Trophoblast cell (in vitro differentiated cells and primary cell): ENCODE data around the gene AHDC1.
A peak's percentile ranks its signal among the peaks of the same experiment; 100 is the strongest.

Experiments used
- DNase-seq, 2 donors: peaks; one replicate each; pipeline ENCODE4 v3.0.0-alpha.2; 2016
- H2AFZ ChIP-seq: 2 replicates; pipeline ENCODE4 v1.6.1; 2013; ENCODE audit warnings: low read length, moderate library complexity, mild to moderate bottlenecking; ENCODE audit not compliant: insufficient read depth, poor library complexity
- H2AK5ac ChIP-seq: 2 replicates; pipeline ENCODE4 v1.6.1; 2013; ENCODE audit warnings: mild to moderate bottlenecking, low read length
- H2BK120ac ChIP-seq: 2 replicates; pipeline ENCODE4 v1.6.1; 2013; ENCODE audit warnings: low read length, mild to moderate bottlenecking, moderate library complexity; ENCODE audit not compliant: insufficient read depth, poor library complexity
- H2BK12ac ChIP-seq: 2 replicates; pipeline ENCODE4 v1.6.1; 2013; ENCODE audit warnings: mild to moderate bottlenecking, low read length, moderate library complexity
- H2BK5ac ChIP-seq: 2 replicates; pipeline ENCODE4 v1.6.1; 2013; ENCODE audit warnings: low read length, low read depth, moderate library complexity, mild to moderate bottlenecking; ENCODE audit not compliant: poor library complexity
- H3K14ac ChIP-seq: 2 replicates; pipeline ENCODE4 v1.6.1; 2013; ENCODE audit warnings: mild to moderate bottlenecking, low read length
- H3K18ac ChIP-seq: 2 replicates; pipeline ENCODE4 v1.6.1; 2013; ENCODE audit warnings: mild to moderate bottlenecking, low read length
- H3K23ac ChIP-seq: 2 replicates; pipeline ENCODE4 v1.6.1; 2013; ENCODE audit warnings: low read length
- H3K27ac ChIP-seq: 2 replicates; pipeline ENCODE4 v1.5.1; 2013; ENCODE audit warnings: low read depth, mild to moderate bottlenecking, inconsistent platforms, low read length, moderate library complexity
- H3K27me3 ChIP-seq: 2 replicates; pipeline ENCODE4 v1.6.1; 2013; ENCODE audit warnings: inconsistent platforms, mild to moderate bottlenecking, low read length, moderate library complexity; ENCODE audit not compliant: insufficient read depth
- H3K36me3 ChIP-seq, 2 experiments: 1 replicate in 1 of 2; 2 replicates in 1 of 2; pipeline ENCODE4 v1.6.1; 2013; ENCODE audit warnings: low read length in 2 of 2, mild to moderate bottlenecking in 2 of 2, moderate library complexity in 1 of 2; ENCODE audit not compliant: insufficient read depth in 2 of 2, control insufficient read depth in 1 of 2
- H3K4ac ChIP-seq: 2 replicates; pipeline ENCODE4 v1.6.1; 2013; ENCODE audit warnings: low read depth, mild to moderate bottlenecking, low read length, moderate library complexity
- H3K4me1 ChIP-seq, 2 experiments: 1 replicate in 1 of 2; 2 replicates in 1 of 2; pipeline ENCODE4 v1.6.1; 2013; ENCODE audit warnings: low read length in 2 of 2, mild to moderate bottlenecking in 2 of 2, moderate library complexity in 1 of 2; ENCODE audit not compliant: insufficient read depth in 2 of 2, control insufficient read depth in 1 of 2
- H3K4me2 ChIP-seq: 2 replicates; pipeline ENCODE4 v1.6.1; 2013; ENCODE audit warnings: inconsistent platforms, mild to moderate bottlenecking, low read length, moderate library complexity
- H3K4me3 ChIP-seq: 2 replicates; pipeline ENCODE4 v1.5.1; 2013; ENCODE audit warnings: mild to moderate bottlenecking, low read depth, low read length, inconsistent platforms
- H3K79me1 ChIP-seq: one replicate; pipeline ENCODE4 v1.6.1; 2013; ENCODE audit warnings: low read length
- H3K79me2 ChIP-seq: 2 replicates; pipeline ENCODE4 v1.6.1; 2013; ENCODE audit warnings: low read length, mild to moderate bottlenecking; ENCODE audit not compliant: control insufficient read depth, insufficient read depth, poor library complexity
- H3K9ac ChIP-seq: 2 replicates; pipeline ENCODE4 v1.6.1; 2013; ENCODE audit warnings: mild to moderate bottlenecking, low read length
- H3K9me3 ChIP-seq: 2 replicates; pipeline ENCODE4 v1.6.1; 2013; ENCODE audit warnings: low read depth, mild to moderate bottlenecking, control low read depth, inconsistent platforms, low read length; ENCODE audit not compliant: insufficient read depth
- H4K12ac ChIP-seq: 2 replicates; pipeline ENCODE4 v1.6.1; 2013; ENCODE audit warnings: low read depth, mild to moderate bottlenecking, low read length, moderate library complexity
- H4K8ac ChIP-seq: 2 replicates; pipeline ENCODE4 v1.6.1; 2013; ENCODE audit warnings: low read depth, mild to moderate bottlenecking, low read length, moderate library complexity
- H4K91ac ChIP-seq: one replicate; pipeline ENCODE4 v1.6.1; 2013; ENCODE audit warnings: low read depth, mild to moderate bottlenecking, low read length, moderate library complexity
- WGBS: extraction: QIAGEN DNeasy Blood & Tissue Kit; methylation state at CpG from one replicate; pipeline ENCODE4 v1.1.7; 2013; ENCODE audit warnings: missing lambda C conversion rate; ENCODE audit not compliant: insufficient read length, insufficient coverage; ENCODE audit errors: extremely low coverage; 5-methylcytosine and 5-hydroxymethylcytosine counted together

AHDC1 gene

DNA sequence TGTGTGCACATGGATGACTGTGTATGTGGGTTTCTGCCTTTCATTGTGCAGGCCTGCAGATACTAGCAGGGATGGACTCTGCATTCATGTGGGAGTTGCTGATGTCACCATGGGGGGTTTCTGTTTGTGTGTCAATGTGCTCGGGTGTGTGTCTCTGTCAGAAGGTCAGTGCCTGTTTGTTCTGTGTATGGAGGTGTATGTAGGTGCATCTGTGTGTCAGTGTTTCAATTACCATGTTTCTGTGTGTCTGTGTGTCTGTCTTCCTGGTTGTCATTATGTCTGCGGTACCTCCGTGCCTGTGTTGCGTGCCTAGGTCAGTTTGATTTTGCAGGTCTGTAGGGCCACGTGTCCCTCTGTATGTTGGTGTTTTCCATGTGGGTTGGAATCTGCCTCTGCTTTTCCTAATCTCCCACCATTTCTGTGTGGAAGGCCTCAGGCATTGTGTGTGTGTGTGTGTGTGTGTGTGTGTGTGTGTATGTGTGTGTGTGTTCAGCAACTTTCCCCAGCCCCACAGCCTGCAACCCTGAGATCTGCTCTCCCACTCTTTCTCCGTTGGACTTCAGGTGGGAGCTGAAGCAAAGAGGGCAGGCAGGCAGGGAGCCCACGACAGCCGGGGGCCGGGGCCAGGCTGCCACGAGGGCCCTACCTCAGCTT lies 77.2 kb downstream of the AHDC1 start:
- no peak overlapping the region for H3K4ac ChIP-seq
- WGBS = no CpG with 5 or more reads among the region's 10 CpGs

DNA sequence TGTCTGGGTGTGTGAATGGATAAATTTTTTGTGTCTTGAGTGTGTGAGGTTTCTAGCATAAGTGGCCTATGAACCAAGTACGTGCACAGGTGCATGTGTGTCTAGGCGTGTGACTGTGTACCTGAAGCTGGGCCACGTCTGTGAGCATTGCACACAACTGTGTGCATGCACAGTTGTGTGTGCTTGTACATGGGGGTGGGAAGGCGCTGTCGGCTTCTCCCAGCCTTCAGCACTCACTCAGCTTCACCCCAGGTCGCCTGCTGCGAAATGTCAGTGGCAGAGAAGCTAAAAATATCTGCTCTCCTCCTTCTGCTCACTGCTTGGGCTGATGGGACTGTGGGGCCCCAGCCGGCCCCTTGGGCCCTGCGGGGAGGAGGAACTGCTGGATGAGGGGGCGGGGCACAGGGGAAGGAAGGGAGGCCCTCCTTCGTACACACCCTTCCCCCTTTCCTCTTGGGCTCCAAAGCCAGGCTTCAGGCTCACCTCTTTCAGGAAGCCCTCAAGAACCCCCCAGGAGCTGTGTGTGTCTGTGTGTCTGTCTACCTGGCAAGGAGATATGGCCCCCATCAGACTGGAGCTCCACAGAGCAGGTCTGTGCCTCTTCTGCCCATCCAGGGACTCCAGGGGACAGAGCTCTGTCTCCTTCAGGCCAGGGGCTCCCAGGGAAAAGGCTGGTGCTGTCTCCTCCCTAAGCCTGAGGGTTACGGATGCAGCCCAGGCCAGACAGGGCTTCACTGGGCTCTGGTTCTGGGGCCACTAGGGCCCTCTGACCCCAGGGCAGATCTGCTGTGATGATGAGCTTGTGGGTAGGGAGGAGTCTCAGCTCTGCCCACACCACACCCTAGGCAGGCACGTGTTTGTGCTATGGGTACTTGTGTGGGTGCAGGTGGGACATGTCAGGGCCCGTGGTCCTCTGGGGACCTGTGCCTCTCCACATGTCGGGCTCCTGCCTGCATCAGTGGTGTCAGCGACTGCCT lies 78.4 kb downstream of the AHDC1 start:
- Histone ChIP-seq H3K23ac (no peak overlapping the region), H2BK12ac (peak overlapping the region; percentile 68), H3K4me3 (no peak overlapping the region), H3K4ac (peak overlapping the region; percentile 17), H3K9me3 (peaks cover 2% of the 10 kb centered on the region), H3K36me3 (peaks cover 0 to 2% of the 10 kb centered on the region in 2 experiments), H2AK5ac (peak overlapping the region; percentile 1), H3K4me2 (peak overlapping the region; percentile 1), H3K9ac (no peak overlapping the region), H4K12ac (no peak overlapping the region), H3K4me1 (peaks cover 70 to 74% of the 10 kb centered on the region in 2 experiments), H2AFZ (no peak overlapping the region), H3K79me1 (peaks cover 46% of the 10 kb centered on the region), H3K79me2 (peaks cover 3% of the 10 kb centered on the region), H4K8ac (peak overlapping the region; percentile 16), H3K27ac (peak overlapping the region; percentile 48), H2BK5ac (peak overlapping the region; percentile 63), H2BK120ac (peak overlapping the region; percentile 50), H4K91ac (peak overlapping the region; percentile 71), H3K27me3 (no peaks in the 10 kb centered on the region), H3K14ac (peak overlapping the region; percentile 12), H3K18ac (peak overlapping the region; percentile 41)
- no CpG with 5 or more reads among the region's 16 CpGs for WGBS
- DNase-seq = peak in 1 of 2 donors; percentile 6

More for the DNA sequence above, 77.2 kb downstream of the AHDC1 start:
- Histone ChIP-seq H3K23ac (no peak overlapping the region), H4K8ac (no peak overlapping the region), H2BK120ac (peak overlapping the region; percentile 9), H3K9me3 (peaks cover 2% of the 10 kb centered on the region), H3K4me2 (peak overlapping the region; percentile 72), H4K12ac (no peak overlapping the region), H2BK5ac (no peak overlapping the region), H3K27me3 (no peaks in the 10 kb centered on the region), H2AFZ (no peak overlapping the region), H2BK12ac (peak overlapping the region; percentile 10), H3K79me1 (peaks cover 44% of the 10 kb centered on the region), H3K18ac (peak overlapping the region; percentile 42), H3K27ac (peak overlapping the region; percentile 58), H3K36me3 (peaks cover under 1 to 3% of the 10 kb centered on the region in 2 experiments), H3K9ac (no peak overlapping the region), H4K91ac (peak overlapping the region; percentile 10), H3K79me2 (peaks cover 3% of the 10 kb centered on the region), H3K4me1 (peaks cover 61 to 65% of the 10 kb centered on the region in 2 experiments), H2AK5ac (no peak overlapping the region), H3K14ac (no peak overlapping the region), H3K4me3 (peak overlapping the region; percentile 8)
- DNase-seq = peak; percentile 43 to 63

DNA sequence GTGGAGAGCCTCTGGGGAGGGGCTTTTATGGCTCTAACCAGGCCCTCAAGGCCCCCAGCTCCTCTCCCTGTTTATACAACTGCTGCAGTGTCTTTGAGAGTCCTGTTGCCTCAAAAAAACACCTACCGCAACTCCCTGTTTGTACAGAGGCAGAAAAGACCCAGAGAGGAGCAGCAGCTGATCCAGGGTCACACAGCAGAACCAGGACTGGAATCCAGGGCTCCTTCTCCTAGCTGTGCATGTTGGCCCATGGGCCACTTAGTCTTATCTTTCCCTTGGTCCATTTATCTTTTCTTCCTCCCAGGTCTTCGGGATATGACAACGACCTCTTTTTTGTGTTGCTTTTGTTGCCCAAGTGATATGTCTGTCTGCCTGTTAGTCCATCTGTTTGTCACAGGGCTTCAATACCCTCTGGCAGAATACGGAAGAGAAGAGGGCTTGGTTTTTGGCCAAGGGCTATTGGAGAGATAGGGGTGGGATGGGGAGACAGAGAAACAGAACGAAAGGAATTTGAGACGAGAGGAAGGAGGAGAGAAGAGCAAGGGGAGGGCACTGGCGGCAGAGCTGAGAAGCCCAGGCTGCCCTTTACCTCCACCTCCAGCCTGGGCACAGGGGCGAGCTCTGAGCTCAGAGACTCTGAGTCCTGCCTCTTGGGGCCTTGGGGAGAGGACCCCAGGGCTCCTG lies 80.5 kb downstream of the AHDC1 start:
- Histone ChIP-seq H2AFZ (peak overlapping the region; percentile 24), H3K14ac (peak overlapping the region; percentile 43), H4K12ac (no peak overlapping the region), H4K8ac (peak overlapping the region; percentile 10), H3K9ac (no peak overlapping the region), H3K4me3 (no peak overlapping the region), H2BK5ac (peak overlapping the region; percentile 34), H4K91ac (peak overlapping the region; percentile 86), H3K18ac (peak overlapping the region; percentile 59), H3K27me3 (no peaks in the 10 kb centered on the region), H3K4me1 (peaks cover 69 to 76% of the 10 kb centered on the region in 2 experiments), H3K23ac (no peak overlapping the region), H3K79me2 (peaks cover 3% of the 10 kb centered on the region), H3K4me2 (no peak overlapping the region), H3K79me1 (peaks cover 37% of the 10 kb centered on the region), H3K36me3 (no peaks in the 10 kb centered on the region), H3K27ac (peak overlapping the region; percentile 30), H2AK5ac (peak overlapping the region; percentile 42), H2BK12ac (peak overlapping the region; percentile 45), H3K9me3 (peaks cover 2% of the 10 kb centered on the region), H3K4ac (no peak overlapping the region), H2BK120ac (peak overlapping the region; percentile 14)
- WGBS = no CpG with 5 or more reads among the region's 8 CpGs
- DNase-seq = peak; percentile 69 to 85
